MV-4-11 (cell line): Measurements from ENCODE around the gene ATRIP.
"Not testable (repeated sequence)": the region's sequence is repeated elsewhere in the genome, so short reads cannot be mapped to it uniquely, and the experiment has no call there.

Source experiments
- DNase-seq: peaks from one replicate; lab custom pipeline; 2025; lab: John Stamatoyannopoulos, UW

Gene ATRIP

GRCh38 chr3:48437812-48438211 is 8.7 kb upstream of the ATRIP start:
- DNase-seq, result peak; percentile 64

- peak; percentile 97 for DNase-seq
These were observed 6.5 kb upstream of the ATRIP start, which contains the start of the genes CCDC51 and TMA7 for GRCh38 chr3:48439820-48440589. TSS of gene CCDC51 (minus strand) at chr3:48440119. CDS start at chr3:48435128, 4,991 bp downstream. TSS of gene TMA7 (plus strand) at chr3:48440257. CDS start at chr3:48440297, 40 bp downstream.

- DNase-seq, result no peak
These were observed 6.0 kb upstream of the ATRIP start for GRCh38 chr3:48440590-48440958.

- DNase-seq, result no peak
These were observed 4.6 kb upstream of the ATRIP start for GRCh38 chr3:48441940-48442339.

GRCh38 chr3:48445277-48445882 is 1.2 kb upstream of the ATRIP start:
- DNase-seq, result no peak

GRCh38 chr3:48446043-48446424 is 503 bp upstream of the ATRIP start:
- no peak for DNase-seq

GRCh38 chr3:48451270-48451669 is 4.7 kb downstream of the ATRIP start:
- no peak for DNase-seq

GRCh38 chr3:48456456-48456855 is 9.9 kb downstream of the ATRIP start:
- DNase-seq, result no peak

- no peak for DNase-seq
These were observed 12.8 kb downstream of the ATRIP start for GRCh38 chr3:48459331-48459730.

GRCh38 chr3:48459773-48460516 is 13.4 kb downstream of the ATRIP start:
- DNase-seq, result no peak

GRCh38 chr3:48460517-48460902 is 14.0 kb downstream of the ATRIP start:
- DNase-seq, result no peak

- not testable (repeated sequence) for DNase-seq
These were observed 15.2 kb downstream of the ATRIP start for GRCh38 chr3:48461767-48462166.

GRCh38 chr3:48463703-48464102 is 17.2 kb downstream of the ATRIP start:
- DNase-seq, result no peak

GRCh38 chr3:48464713-48465221 is 18.2 kb downstream of the ATRIP start:
- no peak for DNase-seq

GRCh38 chr3:48465237-48465530 is 18.6 kb downstream of the ATRIP start:
- no peak for DNase-seq

- DNase-seq, result peak; percentile 92
These were observed 19.2 kb downstream of the ATRIP start for GRCh38 chr3:48465531-48466378.

GRCh38 chr3:48466386-48467109 is 20.0 kb downstream of the ATRIP start:
- DNase-seq, result no peak

- no peak for DNase-seq
These were observed 20.5 kb downstream of the ATRIP start for GRCh38 chr3:48467110-48467454.

- DNase-seq, result no peak
These were observed 21.1 kb downstream of the ATRIP start for GRCh38 chr3:48467473-48468267.

GRCh38 chr3:48468329-48468731 is 21.8 kb downstream of the ATRIP start:
- DNase-seq, result no peak
